ENCODE results near the gene SCFD2. TPM values are rescaled to one million over a fixed set of nuclear protein-coding genes. Genes with fewer than 3 reads are reported as not detected.
"Not testable (repeated sequence)": the region's sequence is repeated elsewhere in the genome, so short reads cannot be mapped to it uniquely, and the experiment has no call there.

SCFD2 gene
- polyA plus RNA-seq, 1 of the 3 experiments (the other 2 are of a cell fraction): 14.1 TPM

GRCh38 chr4:52836120-52836519 lies 529.7 kb downstream of the SCFD2 start:
- TF ChIP-seq RFX5 (IDR thresholded peaks at IDR 0.05; ENCODE audit: low read length): no peak
- TF ChIP-seq PBX3 (IDR thresholded peaks at IDR 0.05): no peak
- no peak for TF ChIP-seq ELF1 (IDR thresholded peaks at IDR 0.05)
- TF ChIP-seq ZBTB33 (IDR thresholded peaks at IDR 0.05; ENCODE audit: borderline replicate concordance, low read depth): no peak
- TF ChIP-seq REST (IDR thresholded peaks at IDR 0.05; ENCODE audit: low read depth, low read length): no peak
- TF ChIP-seq MXI1 (IDR thresholded peaks at IDR 0.05; ENCODE audit: low read depth, low read length): no peak
- no peak for TF ChIP-seq CHD2 (IDR thresholded peaks at IDR 0.05; ENCODE audit: low read length, partially characterized antibody)
- no peak for TF ChIP-seq FOXM1 (IDR thresholded peaks at IDR 0.05; ENCODE audit: low read depth)
- TF ChIP-seq GATA2 (CRISPR knock-in tag; IDR thresholded peaks at IDR 0.05): no peak
- DNase-seq: no peak
- Histone ChIP-seq H2AFZ (ENCODE audit: low read depth) (no peak overlapping the region), H3K9me2 (no peaks in the 10 kb centered on the region), H3K36me3 (replicated peaks in 1 of 2; ENCODE audit: control insufficient read depth in 1 of 2, insufficient read depth in 2 of 2, low read length in 1 of 2) (no peaks in the 10 kb centered on the region), H3F3A (replicated peaks; ENCODE audit: insufficient read depth) (peaks cover 1% of the 10 kb centered on the region), H3K9me3 (no peaks in the 10 kb centered on the region), H3K4me1 (ENCODE audit: control insufficient read depth in 1 of 2, insufficient read depth in 2 of 2, low read depth in 1 of 2, low read length in 1 of 2) (peaks cover 0 to 34% of the 10 kb centered on the region in 2 experiments; a peak in 2 of 4 replicates), H3K4me2 (no peak overlapping the region), H3K27me3 (ENCODE audit: insufficient read depth) (no peaks in the 10 kb centered on the region), H3K79me2 (ENCODE audit: insufficient read depth) (no peaks in the 10 kb centered on the region), H3K9ac (no peak overlapping the region), H3K4me3 (ENCODE audit: low read depth in 2 of 2, low read length in 1 of 2) (no peak overlapping the region), H3K27ac (ENCODE audit: low read depth in 2 of 2, low read length in 1 of 2) (no peak overlapping the region), H4K20me1 (ENCODE audit: insufficient read depth) (no peaks in the 10 kb centered on the region)
- 81% methylated on average over 3 of the region's 3 CpGs for WGBS (ENCODE audit: low lambda C conversion rate)
- POLR2A ChIA-PET: no interaction called here
- CTCF ChIA-PET: interaction anchor here (0.7 kb wide), 1 partner anchor 257 kb away, joined by 3 read pairs; no protein-coding TSS in a partner anchor

GRCh38 chr4:52834641-52835456 lies 531.0 kb downstream of the SCFD2 start:
- not testable (repeated sequence) for H3K4me3 ChIP-seq (ENCODE audit: low read depth in 2 of 2, low read length in 1 of 2); H3K27ac ChIP-seq (ENCODE audit: low read depth in 2 of 2, low read length in 1 of 2); H2AFZ ChIP-seq (ENCODE audit: low read depth); DNase-seq; H3F3A ChIP-seq (replicated peaks; ENCODE audit: insufficient read depth); H3K9ac ChIP-seq; H3K36me3 ChIP-seq (replicated peaks in 1 of 2; ENCODE audit: control insufficient read depth in 1 of 2, insufficient read depth in 2 of 2, low read length in 1 of 2); H4K20me1 ChIP-seq (ENCODE audit: insufficient read depth); H3K27me3 ChIP-seq (ENCODE audit: insufficient read depth); H3K4me2 ChIP-seq; H3K9me2 ChIP-seq; H3K9me3 ChIP-seq; H3K79me2 ChIP-seq (ENCODE audit: insufficient read depth)
- ChIA-PET CTCF (interaction anchor here (0.7 to 1.1 kb wide), 2 partner anchors 9 to 289 kb away, joined by 3 read pairs; no protein-coding TSS in a partner anchor), POLR2A (interaction anchor here (1.0 kb wide), 1 partner anchor 123 kb away, joined by 3 read pairs; no protein-coding TSS in a partner anchor)
- H3K4me1 ChIP-seq (ENCODE audit: control insufficient read depth in 1 of 2, insufficient read depth in 2 of 2, low read depth in 1 of 2, low read length in 1 of 2): peaks cover 0 to 23% of the 10 kb centered on the region in 2 experiments; a peak in 1 of 4 replicates
- WGBS (ENCODE audit: low lambda C conversion rate): 92% methylated on average over 8 of the region's 8 CpGs
